ENCODE results near the gene ASAH2. TPM values are rescaled to one million over a fixed set of nuclear protein-coding genes. Genes with fewer than 3 reads are reported as not detected.

ASAH2 gene
- total and polyA plus RNA-seq, 4 donors, result 0.75 to 3.0 (median 1.0) TPM

DNA sequence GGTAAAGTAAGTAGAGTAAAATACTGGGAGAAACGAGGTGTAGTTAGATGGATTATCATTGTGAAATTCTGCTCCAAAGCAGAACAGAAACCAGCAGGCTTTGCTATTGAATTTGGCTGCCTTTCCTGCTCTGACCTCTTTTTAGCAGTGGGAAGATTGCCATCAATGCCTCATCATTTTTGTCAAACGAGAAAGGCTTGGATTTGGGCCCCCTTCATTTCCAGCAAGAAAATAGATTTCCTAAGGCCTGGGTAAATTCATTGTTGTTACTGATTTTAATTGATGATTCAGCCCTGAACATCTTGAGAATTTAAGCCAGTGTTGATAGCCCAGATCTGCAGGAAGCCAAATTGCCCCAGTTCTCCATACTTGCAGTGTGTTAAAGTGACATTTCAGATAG is 35.2 kb upstream of the ASAH2 start (continued):
- TF ChIP-seq, protein P1, sequence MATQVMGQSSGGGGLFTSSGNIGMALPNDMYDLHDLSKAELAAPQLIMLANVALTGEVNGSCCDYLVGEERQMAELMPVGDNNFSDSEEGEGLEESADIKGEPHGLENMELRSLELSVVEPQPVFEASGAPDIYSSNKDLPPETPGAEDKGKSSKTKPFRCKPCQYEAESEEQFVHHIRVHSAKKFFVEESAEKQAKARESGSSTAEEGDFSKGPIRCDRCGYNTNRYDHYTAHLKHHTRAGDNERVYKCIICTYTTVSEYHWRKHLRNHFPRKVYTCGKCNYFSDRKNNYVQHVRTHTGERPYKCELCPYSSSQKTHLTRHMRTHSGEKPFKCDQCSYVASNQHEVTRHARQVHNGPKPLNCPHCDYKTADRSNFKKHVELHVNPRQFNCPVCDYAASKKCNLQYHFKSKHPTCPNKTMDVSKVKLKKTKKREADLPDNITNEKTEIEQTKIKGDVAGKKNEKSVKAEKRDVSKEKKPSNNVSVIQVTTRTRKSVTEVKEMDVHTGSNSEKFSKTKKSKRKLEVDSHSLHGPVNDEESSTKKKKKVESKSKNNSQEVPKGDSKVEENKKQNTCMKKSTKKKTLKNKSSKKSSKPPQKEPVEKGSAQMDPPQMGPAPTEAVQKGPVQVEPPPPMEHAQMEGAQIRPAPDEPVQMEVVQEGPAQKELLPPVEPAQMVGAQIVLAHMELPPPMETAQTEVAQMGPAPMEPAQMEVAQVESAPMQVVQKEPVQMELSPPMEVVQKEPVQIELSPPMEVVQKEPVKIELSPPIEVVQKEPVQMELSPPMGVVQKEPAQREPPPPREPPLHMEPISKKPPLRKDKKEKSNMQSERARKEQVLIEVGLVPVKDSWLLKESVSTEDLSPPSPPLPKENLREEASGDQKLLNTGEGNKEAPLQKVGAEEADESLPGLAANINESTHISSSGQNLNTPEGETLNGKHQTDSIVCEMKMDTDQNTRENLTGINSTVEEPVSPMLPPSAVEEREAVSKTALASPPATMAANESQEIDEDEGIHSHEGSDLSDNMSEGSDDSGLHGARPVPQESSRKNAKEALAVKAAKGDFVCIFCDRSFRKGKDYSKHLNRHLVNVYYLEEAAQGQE (IDR thresholded peaks at IDR 0.05), result no peak
- TF ChIP-seq RXRA (IDR thresholded peaks at IDR 0.05), result peak in 1 of 2 donors; percentile 42
- TF ChIP-seq YY1 (IDR thresholded peaks at IDR 0.05), result no peak
- no peak for TF ChIP-seq EGR1 (IDR thresholded peaks at IDR 0.05; ENCODE audit: low read depth in 2 of 2)
- peak; percentile 26 for TF ChIP-seq FOXA2 (IDR thresholded peaks at IDR 0.05)

DNA sequence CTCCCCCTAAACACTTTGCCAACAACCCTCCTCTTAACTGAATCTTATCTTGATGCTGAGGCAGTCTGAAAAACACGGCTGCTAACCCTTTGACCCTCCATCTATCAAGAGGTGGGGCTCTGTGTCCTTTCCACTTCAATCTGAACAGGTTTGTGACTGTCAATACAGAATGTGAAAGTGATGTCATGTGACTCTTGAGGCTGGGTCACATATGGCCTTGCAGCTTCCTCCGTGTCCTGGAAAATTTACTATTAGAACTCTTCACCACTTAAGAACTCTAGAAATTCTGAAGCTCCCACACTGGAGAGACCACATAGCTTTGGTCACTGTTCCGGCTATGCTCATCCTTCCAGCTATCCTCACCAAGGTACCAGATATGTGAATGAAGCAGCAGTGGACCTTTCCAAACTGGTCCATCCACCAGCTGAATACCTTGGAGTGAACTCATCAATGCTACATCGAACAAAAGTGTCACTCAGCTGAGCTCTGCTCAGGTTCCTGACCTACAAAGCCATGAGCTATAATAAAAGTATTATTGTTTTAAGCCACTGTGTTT is 30.7 kb upstream of the ASAH2 start:
- Histone ChIP-seq H3K36me3 (ENCODE audit: control insufficient read depth in 4 of 4, insufficient read depth in 3 of 4, low read depth in 1 of 4, low read length in 3 of 4) (no peaks in the 10 kb centered on the region), H3K27me3 (ENCODE audit: control insufficient read depth in 4 of 4, insufficient read depth in 4 of 4, low read length in 3 of 4) (no peaks in the 10 kb centered on the region), H3K9ac (ENCODE audit: low read depth in 1 of 2, low read length in 2 of 2) (no peak overlapping the region), H3K4me1 (ENCODE audit: control insufficient read depth in 4 of 4, insufficient read depth in 4 of 4, low read length in 3 of 4) (peaks cover 6 to 25% (median 22%) of the 10 kb centered on the region in 4 donors), H3K9me3 (ENCODE audit: control insufficient read depth in 4 of 4, low read length in 3 of 4) (no peaks in the 10 kb centered on the region), H3K27ac (ENCODE audit: low read depth in 1 of 2, low read length in 2 of 2) (no peak overlapping the region), H3K4me3 (ENCODE audit: low read depth in 1 of 3, low read length in 3 of 3) (no peak overlapping the region)
- WGBS, result 87% methylated on average over 4 of the region's 4 CpGs
- TF ChIP-seq GABPA (IDR thresholded peaks at IDR 0.05 in 1 of 2, conservative IDR thresholded peaks at IDR 0.05 in 1 of 2) (no peak), NR2F2 (IDR thresholded peaks at IDR 0.05) (no peak), HNF4A (conservative IDR thresholded peaks at IDR 0.05) (no peak), TAF1 (conservative IDR thresholded peaks at IDR 0.05) (no peak), YY1 (IDR thresholded peaks at IDR 0.05) (no peak)
- TF ChIP-seq, protein P2, sequence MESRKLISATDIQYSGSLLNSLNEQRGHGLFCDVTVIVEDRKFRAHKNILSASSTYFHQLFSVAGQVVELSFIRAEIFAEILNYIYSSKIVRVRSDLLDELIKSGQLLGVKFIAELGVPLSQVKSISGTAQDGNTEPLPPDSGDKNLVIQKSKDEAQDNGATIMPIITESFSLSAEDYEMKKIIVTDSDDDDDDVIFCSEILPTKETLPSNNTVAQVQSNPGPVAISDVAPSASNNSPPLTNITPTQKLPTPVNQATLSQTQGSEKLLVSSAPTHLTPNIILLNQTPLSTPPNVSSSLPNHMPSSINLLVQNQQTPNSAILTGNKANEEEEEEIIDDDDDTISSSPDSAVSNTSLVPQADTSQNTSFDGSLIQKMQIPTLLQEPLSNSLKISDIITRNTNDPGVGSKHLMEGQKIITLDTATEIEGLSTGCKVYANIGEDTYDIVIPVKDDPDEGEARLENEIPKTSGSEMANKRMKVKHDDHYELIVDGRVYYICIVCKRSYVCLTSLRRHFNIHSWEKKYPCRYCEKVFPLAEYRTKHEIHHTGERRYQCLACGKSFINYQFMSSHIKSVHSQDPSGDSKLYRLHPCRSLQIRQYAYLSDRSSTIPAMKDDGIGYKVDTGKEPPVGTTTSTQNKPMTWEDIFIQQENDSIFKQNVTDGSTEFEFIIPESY (IDR thresholded peaks at IDR 0.05), result no peak
- no peak for DNase-seq (ENCODE audit: low spot score)

DNA sequence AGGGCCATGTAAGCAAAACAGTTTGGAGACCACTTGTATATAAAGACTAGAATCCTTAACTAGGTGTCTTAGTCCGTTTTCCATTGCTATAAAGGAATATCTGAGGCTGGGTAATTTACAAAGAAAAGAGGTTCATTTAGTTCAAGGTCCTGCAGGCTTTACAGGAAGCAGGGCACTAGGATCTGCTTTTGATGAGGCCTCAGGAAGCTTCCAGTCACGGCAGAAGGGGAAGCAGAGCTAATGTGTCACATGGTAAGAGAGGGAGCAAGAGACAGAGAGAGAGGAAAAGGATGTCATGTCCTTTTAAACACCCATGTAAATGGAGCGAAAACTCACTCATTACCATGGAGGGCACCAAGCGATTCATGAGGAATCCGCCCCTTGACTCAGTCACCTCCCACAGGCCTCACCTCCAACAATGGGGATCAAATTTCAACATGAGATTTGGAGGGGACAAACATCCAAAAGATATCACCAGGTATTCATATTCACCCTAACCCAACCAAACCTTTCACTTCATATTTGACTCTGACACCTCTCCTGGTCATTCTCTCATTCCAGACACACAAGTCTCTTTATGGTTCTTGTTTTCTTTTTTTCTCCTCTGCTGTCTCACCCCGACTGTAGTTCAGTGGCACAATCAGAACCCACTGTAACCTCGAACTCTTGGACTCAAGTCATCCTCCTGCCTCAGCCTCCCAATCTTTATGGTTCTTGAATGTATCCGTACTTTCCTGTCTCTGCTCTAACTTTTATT is 30.1 kb upstream of the ASAH2 start:
- Histone ChIP-seq H3K27me3 (ENCODE audit: control insufficient read depth in 4 of 4, insufficient read depth in 4 of 4, low read length in 3 of 4) (no peaks in the 10 kb centered on the region), H3K4me1 (ENCODE audit: control insufficient read depth in 4 of 4, insufficient read depth in 4 of 4, low read length in 3 of 4) (peaks cover 0 to 19% (median 17%) of the 10 kb centered on the region in 4 donors), H3K27ac (ENCODE audit: low read depth in 1 of 2, low read length in 2 of 2) (no peak overlapping the region), H3K4me3 (ENCODE audit: low read depth in 1 of 3, low read length in 3 of 3) (no peak overlapping the region), H3K36me3 (ENCODE audit: control insufficient read depth in 4 of 4, insufficient read depth in 3 of 4, low read depth in 1 of 4, low read length in 3 of 4) (no peaks in the 10 kb centered on the region), H3K9me3 (ENCODE audit: control insufficient read depth in 4 of 4, low read length in 3 of 4) (no peaks in the 10 kb centered on the region), H3K9ac (ENCODE audit: low read depth in 1 of 2, low read length in 2 of 2) (no peak overlapping the region)
- WGBS, result 91% methylated on average over 8 of the region's 8 CpGs
- no peak for DNase-seq (ENCODE audit: low spot score)
- TF ChIP-seq, protein P1 (IDR thresholded peaks at IDR 0.05), result no peak
- TF ChIP-seq HNF4A (conservative IDR thresholded peaks at IDR 0.05), result no peak
- no peak for TF ChIP-seq SP1 (IDR thresholded peaks at IDR 0.05)
- TF ChIP-seq, protein P3, sequence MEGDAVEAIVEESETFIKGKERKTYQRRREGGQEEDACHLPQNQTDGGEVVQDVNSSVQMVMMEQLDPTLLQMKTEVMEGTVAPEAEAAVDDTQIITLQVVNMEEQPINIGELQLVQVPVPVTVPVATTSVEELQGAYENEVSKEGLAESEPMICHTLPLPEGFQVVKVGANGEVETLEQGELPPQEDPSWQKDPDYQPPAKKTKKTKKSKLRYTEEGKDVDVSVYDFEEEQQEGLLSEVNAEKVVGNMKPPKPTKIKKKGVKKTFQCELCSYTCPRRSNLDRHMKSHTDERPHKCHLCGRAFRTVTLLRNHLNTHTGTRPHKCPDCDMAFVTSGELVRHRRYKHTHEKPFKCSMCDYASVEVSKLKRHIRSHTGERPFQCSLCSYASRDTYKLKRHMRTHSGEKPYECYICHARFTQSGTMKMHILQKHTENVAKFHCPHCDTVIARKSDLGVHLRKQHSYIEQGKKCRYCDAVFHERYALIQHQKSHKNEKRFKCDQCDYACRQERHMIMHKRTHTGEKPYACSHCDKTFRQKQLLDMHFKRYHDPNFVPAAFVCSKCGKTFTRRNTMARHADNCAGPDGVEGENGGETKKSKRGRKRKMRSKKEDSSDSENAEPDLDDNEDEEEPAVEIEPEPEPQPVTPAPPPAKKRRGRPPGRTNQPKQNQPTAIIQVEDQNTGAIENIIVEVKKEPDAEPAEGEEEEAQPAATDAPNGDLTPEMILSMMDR (IDR thresholded peaks at IDR 0.05; ENCODE audit: low read depth, low read length, missing input control), result no peak
- no peak for TF ChIP-seq FOXA1 (IDR thresholded peaks at IDR 0.05)
- TF ChIP-seq FOXA2 (IDR thresholded peaks at IDR 0.05), result no peak
- TF ChIP-seq YY1 (IDR thresholded peaks at IDR 0.05), result no peak
- no peak for TF ChIP-seq JUND (IDR thresholded peaks at IDR 0.05)
- no peak for TF ChIP-seq RAD21 (IDR thresholded peaks at IDR 0.05)
- TF ChIP-seq EGR1 (IDR thresholded peaks at IDR 0.05; ENCODE audit: low read depth in 2 of 2), result no peak
- TF ChIP-seq, protein P4, sequence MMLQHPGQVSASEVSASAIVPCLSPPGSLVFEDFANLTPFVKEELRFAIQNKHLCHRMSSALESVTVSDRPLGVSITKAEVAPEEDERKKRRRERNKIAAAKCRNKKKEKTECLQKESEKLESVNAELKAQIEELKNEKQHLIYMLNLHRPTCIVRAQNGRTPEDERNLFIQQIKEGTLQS (IDR thresholded peaks at IDR 0.05), result no peak
- TF ChIP-seq GABPA (IDR thresholded peaks at IDR 0.05 in 1 of 2, conservative IDR thresholded peaks at IDR 0.05 in 1 of 2), result no peak
- TF ChIP-seq TAF1 (conservative IDR thresholded peaks at IDR 0.05), result no peak
- no peak for TF ChIP-seq RXRA (IDR thresholded peaks at IDR 0.05)
- no peak for TF ChIP-seq HNF4G (IDR thresholded peaks at IDR 0.05)
